GM21786 (cell line): ENCODE results near the gene HES5.

Experiments used
- ATAC-seq: cut with Tn5 transposase; IDR thresholded peaks from one replicate; pipeline ENCODE4 v1.9.1; 2021; ENCODE audit not compliant: unreplicated experiment

HES5 gene

DNA sequence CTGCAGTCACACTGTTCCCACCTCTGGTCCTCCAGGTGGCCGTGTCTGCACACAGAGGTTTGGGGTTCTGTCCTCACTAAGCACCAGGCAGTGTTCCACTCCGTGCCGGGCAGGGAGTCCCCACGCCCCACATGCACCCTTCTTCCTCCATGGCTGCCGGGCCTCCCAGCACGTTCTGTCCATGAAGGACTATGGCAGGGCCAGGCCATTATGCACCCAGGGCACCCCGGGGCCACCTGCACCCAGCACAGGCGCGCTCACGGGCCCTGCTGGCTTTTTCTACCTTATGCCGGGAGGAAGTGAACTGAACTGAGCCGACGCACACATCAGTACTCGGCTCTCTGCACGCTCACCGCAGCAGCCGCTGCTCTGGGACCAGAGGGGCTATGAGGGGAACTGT, 13.9 kb downstream of the HES5 start:
- ATAC-seq: no peak

DNA sequence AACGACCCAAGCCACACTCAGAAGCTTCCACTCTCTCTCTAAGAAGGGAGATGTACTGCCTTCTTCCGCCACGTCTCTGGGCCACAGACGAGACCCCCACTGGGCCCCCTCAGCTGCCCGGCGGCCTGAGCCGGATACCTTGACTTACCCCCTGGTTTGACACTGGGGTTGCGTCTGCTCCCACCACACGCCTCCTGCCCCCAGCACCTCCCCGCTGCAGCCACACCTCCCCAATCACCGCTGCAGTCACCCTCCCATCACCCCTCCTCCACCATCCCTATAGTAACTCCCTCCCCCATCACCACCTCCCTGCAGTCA, 14.3 kb downstream of the HES5 start:
- no peak for ATAC-seq

GRCh38 chr1:2514863-2515762, 14.9 kb downstream of the HES5 start:
- ATAC-seq: no peak

GRCh38 chr1:2513939-2514652, 16.0 kb downstream of the HES5 start:
- ATAC-seq: no peak

- no peak for ATAC-seq
Observed at GRCh38 chr1:2512862-2513421, 17.1 kb downstream of the HES5 start.

GRCh38 chr1:2510366-2511155, 19.5 kb downstream of the HES5 start:
- ATAC-seq: no peak

DNA sequence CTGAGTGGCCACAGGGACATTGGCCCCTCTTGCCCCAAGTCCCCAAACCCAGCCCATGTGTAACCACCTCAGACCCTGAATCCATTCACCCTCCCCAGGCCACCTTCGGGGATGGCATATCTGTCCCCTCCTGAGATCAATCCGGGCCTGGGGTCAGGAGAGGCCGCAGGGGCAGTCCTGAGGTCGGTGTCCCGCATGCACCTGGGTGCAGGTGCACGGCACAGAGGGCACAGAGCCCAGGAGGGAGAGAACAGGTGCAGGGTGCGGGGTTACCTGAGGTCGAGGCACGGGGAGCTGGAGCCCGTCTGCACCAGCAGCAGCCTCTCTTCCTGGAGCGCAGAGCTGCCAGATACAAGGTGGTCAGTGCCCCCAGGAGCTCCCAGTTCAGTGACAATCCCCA, 20.5 kb downstream of the HES5 start:
- no peak for ATAC-seq

DNA sequence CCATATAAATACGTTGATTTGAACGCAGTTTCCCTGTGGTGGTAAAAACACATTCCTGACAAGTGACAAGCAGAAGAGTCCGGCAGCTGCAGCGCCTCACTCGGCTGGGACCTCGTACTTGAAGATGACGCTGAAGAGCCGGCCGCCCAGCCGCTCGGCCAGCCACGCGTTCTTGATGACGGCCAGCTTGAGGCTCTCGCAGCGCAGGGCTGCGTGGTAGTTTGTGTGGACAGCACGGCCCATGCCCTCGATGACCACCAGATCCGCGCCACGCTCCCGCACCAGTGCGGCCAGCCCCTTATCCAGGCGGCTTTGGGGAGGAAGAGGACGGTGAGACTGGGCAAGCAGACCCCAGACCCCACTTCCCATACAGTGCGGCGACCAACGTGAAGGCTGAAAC, 21.3 kb downstream of the HES5 start:
- ATAC-seq: no peak

DNA sequence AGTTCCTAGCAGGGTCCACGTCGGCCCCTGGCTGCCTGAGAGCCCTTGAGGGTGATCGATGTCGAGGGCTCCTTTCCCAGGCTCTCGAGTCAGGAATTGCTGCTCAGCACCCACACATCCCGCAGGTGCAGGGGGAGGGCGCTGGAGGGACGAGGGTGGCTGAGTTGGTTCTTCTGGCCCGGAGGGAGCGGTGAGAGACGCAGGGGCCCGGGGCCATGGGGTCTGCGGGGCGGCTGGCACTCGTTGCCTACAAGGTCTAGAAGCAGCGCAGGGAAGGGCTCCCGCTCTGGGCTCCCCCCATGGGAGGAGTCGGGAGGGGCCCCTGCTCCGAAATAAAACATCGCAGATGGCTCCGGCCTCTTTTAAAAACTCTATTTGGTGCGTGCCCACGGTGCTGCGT, 21.9 kb downstream of the HES5 start:
- ATAC-seq: no peak

- no peak for ATAC-seq
Observed at GRCh38 chr1:2507744-2508155, 22.3 kb downstream of the HES5 start.

DNA sequence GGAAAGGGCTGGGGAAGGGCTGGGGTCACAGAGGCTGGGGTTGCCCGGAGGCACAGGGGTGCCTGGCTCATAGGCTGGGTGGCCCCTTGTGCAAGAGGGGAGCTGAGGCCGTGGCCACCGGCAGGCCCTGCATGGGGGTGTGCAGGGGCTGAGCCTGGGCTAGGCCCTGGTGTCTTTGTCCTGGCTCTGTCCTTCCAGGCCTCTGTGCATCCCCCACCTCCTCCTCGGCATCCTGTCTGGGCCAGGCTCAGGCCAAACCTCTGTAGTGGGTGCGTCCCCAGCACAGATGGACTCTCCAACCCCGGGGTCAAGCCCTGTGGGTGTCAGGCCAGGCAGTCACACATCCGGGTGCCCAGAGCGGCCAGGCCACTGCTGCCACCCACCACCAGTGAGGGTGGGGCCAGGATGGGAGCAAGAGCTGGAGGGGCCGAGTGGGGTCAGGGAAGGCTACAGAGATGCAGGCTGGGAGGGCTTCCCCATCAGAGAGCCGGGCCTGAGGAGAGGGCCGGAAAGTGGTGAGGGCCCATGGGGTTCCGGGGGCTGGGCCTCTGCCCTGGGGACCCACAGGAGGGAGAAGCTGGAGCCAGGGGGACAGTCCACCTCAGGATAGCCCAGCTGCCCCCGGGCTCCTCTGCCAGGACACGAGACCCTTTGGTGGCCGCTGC, 23.0 kb downstream of the HES5 start:
- ATAC-seq: no peak

DNA sequence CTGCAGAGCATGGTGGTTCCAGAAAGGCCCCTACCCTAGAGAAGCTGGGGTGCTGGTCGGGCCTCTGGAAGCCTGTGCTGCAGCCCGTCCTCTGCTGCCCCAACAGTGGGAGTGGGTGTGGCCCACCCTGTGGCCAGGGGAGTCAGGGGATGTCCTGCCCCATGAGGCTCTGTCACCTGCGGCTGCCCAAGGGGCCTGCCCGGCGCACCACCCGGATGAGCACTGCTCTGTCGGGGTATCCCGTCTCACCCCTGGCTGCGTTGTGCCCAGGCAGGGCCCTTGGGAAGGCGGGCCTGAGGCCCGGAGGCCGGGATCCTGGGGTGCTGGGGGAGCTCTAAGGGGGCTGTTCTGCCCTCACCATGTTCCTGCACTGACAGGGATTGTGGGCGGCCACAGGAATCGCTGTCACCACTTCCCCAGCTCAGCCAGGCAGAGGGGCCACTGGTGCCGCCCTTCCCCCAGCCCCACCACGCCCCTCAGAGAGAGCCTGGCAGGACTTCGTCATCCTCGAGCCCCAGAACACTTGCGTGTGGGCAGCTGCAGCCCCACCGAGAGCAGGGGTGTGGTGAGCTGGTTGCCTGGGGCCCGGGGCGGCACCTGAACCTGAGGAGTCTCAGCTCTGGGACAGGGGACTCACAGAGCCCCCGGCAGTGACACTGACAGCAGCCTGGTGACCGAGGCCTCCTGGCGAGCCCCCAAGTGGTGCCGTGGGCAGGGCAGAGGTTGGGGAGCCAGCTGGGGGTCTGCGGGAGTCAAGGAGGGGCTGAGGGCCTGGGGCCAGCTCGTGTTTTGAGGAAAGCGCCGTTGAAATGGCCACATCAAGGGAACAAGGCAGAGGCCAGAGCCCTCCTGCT, 23.8 kb downstream of the HES5 start:
- ATAC-seq: no peak

DNA sequence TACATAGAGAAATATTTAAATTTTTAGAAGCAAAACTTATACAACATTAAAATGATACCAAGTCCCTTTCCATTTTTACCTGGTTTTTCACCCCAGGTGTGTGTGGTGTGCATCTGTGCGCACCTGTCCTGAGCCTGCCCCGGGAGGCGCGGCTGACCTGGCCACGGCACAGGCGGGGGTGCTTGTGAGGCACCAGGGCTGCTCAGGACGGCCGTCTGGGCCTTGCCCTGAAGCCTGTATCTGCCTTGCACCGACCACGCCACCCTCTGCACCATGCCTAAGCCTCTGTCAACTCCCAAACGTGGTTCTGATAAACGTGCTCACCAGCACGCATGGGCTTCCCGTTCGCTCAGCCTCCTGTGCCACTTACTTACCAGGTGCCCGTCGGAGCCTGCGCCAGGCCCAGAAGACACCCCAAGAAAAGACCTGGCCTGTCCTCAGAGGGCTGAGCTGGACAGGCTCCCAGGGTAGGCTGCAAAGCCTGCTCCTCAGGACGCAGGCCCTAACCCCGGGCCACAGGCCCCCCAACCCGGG, 24.5 kb downstream of the HES5 start:
- ATAC-seq: no peak

- ATAC-seq: no peak
Observed at GRCh38 chr1:2504949-2505272, 25.2 kb downstream of the HES5 start.

- ATAC-seq: no peak
Observed at GRCh38 chr1:2504225-2504948, 25.7 kb downstream of the HES5 start.

DNA sequence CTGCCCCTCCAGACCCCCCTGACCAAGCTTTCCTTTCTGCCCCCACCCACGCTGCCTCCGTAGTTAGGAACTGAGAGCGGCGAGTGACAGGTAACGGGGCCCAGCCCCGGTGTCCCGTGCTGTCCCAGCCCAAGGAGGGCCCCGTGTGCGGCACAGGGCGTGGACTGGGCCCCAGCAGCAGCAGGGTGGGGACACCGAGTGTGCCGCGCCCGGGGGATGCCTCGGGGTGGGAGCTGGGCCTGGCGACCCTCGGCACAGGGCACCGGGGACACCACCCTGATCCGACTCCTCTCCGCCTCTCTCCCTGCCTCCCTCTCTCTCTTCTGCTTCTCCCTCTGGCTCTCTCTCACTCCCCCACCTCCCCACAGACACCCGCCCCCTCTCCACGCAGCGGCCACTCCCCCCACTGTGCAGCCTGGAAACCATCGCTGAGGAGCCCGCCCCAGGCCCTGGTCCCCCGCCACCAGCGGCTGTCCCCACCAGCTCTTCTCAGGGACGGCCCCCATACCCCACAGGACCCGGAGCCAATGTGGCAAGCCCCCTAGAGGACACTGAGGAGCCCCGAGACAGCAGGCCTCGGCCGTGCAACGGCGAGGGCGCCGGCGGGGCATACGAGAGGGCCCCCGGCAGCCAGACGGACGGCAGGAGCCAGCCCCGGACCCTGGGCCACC, 26.4 kb downstream of the HES5 start:
- ATAC-seq: no peak

DNA sequence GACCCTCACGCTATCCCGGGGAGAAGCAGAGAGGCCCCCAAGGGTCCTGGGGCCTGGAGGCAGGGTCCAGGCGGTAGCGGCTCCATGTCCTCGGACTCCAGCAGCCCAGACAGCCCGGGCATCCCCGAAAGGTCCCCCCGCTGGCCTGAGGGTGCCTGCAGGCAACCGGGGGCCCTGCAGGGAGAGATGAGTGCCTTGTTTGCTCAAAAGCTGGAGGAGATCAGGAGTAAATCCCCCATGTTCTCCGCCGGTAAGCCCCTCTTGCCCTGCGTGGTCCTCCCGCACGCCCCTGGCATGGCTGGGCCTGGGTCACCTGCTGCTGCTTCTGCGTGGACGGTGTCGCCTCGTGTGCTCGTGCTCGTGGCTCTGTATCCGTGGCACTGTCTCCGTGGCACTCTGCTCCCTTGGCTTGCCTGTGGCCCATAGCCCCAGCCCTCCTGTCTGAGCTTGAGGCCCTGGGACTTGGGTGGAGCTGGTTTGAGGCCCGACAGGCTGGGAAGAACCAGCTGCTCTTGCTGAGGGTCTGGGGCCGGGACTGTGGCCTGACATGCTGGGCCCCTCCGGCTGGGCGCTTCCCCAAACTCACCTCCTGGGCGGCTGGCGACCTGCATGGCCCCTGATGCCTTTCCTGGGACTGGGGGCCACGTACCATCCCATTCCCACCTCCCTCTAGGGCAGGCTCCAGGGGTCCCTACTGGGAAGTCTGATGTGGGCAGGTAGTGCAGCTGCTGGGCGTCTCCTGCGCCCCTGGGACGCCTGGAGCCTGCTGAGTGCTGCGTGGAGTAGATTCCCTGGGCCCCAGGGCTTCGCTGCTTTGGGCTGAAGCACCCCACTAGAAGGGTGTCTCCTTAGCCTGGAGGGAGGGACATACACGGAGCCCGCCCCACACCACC, 27.2 kb downstream of the HES5 start:
- ATAC-seq: no peak

- no peak for ATAC-seq
Observed at GRCh38 chr1:2502210-2502609, 27.9 kb downstream of the HES5 start.
